ENCODE results near the gene CD1D.

Gene CD1D

DNA sequence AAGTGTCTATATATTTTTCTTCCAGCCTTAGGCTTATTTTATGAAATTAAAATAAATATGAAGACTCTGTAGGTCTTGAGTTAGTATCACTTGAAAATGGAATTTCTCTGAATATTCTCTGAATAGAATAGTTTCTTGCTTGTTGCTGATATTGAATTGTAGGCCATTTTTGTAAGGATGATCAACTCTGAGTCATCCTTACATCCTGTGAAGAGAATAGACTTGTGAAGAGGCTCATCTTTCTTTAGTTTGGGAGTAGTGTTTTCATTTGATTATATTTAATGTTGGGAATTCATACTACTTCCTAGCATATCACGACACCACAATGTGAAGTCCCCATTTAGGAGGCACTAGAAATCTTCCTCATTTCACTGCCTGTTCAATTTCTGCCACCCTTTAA is 27.5 kb upstream of the CD1D start:
- H3K27ac ChIP-seq (ENCODE audit: low read depth, low read length), result no peak overlapping the region
- H3K9ac ChIP-seq (ENCODE audit: low read length), result no peak overlapping the region
- no peaks in the 10 kb centered on the region for H3K36me3 ChIP-seq (ENCODE audit: low read length)
- H3K27me3 ChIP-seq (ENCODE audit: low read length), result no peaks in the 10 kb centered on the region
- no peaks in the 10 kb centered on the region for H3K9me3 ChIP-seq (ENCODE audit: insufficient read depth, low read length)
- no peaks in the 10 kb centered on the region for H3K9me2 ChIP-seq (replicated peaks; ENCODE audit: insufficient read depth, low read length)
- no peaks in the 10 kb centered on the region for H4K20me1 ChIP-seq (ENCODE audit: low read depth, low read length)
- H3K79me2 ChIP-seq (ENCODE audit: insufficient read depth, low read length), result no peaks in the 10 kb centered on the region
- peaks cover 6% of the 10 kb centered on the region for H3F3A ChIP-seq (ENCODE audit: insufficient read depth)
- no peak overlapping the region for H3K4me2 ChIP-seq (ENCODE audit: low read depth, low read length, poor library complexity, severe bottlenecking)
- H2AFZ ChIP-seq (ENCODE audit: low read depth, low read length, severe bottlenecking), result no peak overlapping the region
- H3K4me3 ChIP-seq (ENCODE audit: insufficient read depth, low read length, poor library complexity, severe bottlenecking), result no peak overlapping the region
- TF ChIP-seq, protein P1, sequence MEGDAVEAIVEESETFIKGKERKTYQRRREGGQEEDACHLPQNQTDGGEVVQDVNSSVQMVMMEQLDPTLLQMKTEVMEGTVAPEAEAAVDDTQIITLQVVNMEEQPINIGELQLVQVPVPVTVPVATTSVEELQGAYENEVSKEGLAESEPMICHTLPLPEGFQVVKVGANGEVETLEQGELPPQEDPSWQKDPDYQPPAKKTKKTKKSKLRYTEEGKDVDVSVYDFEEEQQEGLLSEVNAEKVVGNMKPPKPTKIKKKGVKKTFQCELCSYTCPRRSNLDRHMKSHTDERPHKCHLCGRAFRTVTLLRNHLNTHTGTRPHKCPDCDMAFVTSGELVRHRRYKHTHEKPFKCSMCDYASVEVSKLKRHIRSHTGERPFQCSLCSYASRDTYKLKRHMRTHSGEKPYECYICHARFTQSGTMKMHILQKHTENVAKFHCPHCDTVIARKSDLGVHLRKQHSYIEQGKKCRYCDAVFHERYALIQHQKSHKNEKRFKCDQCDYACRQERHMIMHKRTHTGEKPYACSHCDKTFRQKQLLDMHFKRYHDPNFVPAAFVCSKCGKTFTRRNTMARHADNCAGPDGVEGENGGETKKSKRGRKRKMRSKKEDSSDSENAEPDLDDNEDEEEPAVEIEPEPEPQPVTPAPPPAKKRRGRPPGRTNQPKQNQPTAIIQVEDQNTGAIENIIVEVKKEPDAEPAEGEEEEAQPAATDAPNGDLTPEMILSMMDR (IDR thresholded peaks at IDR 0.05; ENCODE audit: insufficient read depth, low read length, poor library complexity, severe bottlenecking), result no peak
- no peak for TF ChIP-seq EZH2phosphoT487 (conservative IDR thresholded peaks at IDR 0.05; ENCODE audit: low read length)

DNA sequence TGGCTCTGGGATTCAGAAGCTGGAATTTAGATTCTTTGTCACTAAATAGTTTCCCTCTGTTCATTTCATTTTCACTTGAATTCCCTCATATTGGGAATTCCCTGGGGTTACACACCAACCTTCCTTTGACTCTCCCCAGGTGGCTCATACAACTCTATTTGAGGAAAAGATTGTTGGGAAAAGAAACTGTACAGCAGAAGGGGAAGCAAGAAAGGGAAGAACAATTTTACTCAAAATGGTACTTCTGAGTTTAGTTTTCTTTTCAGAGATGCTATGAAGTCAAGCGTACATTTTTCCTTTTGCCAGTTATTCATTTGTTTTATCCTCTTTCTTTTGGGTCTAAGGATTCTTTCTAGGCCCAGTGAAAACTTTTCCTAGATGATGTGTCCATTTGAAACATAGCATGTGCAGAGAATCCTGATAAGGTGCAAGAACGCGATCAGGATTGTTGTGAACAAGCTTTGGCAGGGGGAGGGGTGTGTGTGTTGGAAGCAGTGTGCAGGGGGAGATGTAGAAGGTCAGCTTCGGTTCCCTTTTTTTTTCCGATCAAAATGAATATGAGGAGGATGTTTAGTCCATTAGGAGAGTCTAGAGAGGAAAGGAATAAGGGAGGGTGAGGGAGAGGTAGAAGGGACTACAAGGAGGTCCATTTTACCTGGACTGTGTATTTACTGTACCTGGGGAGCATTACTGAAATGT is 26.8 kb upstream of the CD1D start:
- Histone ChIP-seq H3K27ac (ENCODE audit: low read depth, low read length) (no peak overlapping the region), H2AFZ (ENCODE audit: low read depth, low read length, severe bottlenecking) (no peak overlapping the region)
- TF ChIP-seq, protein P1 (IDR thresholded peaks at IDR 0.05; ENCODE audit: insufficient read depth, low read length, poor library complexity, severe bottlenecking), result no peak
- no peak for TF ChIP-seq EZH2phosphoT487 (conservative IDR thresholded peaks at IDR 0.05; ENCODE audit: low read length)

DNA sequence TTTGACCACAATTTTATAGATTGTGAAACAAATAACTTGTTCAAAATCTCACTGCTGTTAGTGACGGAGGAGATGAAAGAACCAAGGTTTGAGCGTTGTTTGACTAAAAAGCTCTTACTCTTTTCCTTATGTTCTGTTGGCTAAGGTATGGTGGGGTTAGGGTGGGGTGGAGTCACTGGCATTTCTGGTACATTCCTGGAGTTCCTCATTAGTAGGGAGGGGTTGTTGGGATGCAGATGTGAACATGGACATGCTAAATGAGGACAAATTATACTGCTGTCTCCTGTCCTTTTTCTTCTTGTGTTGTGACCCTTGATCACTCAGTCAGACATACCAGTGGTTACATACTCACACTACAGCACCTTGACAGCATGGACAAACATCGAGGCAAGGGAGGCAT is 26.2 kb upstream of the CD1D start:
- no peaks in the 10 kb centered on the region for H4K20me1 ChIP-seq (ENCODE audit: low read depth, low read length)
- H3K27ac ChIP-seq (ENCODE audit: low read depth, low read length), result no peak overlapping the region
- no peaks in the 10 kb centered on the region for H3K79me2 ChIP-seq (ENCODE audit: insufficient read depth, low read length)
- H3F3A ChIP-seq (ENCODE audit: insufficient read depth), result no peaks in the 10 kb centered on the region; the same call in 1 of the 2 replicates
- H3K4me3 ChIP-seq (ENCODE audit: insufficient read depth, low read length, poor library complexity, severe bottlenecking), result no peak overlapping the region
- no peak for TF ChIP-seq EZH2phosphoT487 (conservative IDR thresholded peaks at IDR 0.05; ENCODE audit: low read length)
- TF ChIP-seq, protein P1 (IDR thresholded peaks at IDR 0.05; ENCODE audit: insufficient read depth, low read length, poor library complexity, severe bottlenecking), result no peak
- no peak overlapping the region for H3K9ac ChIP-seq (ENCODE audit: low read length)
- H2AFZ ChIP-seq (ENCODE audit: low read depth, low read length, severe bottlenecking), result no peak overlapping the region
- no peaks in the 10 kb centered on the region for H3K9me3 ChIP-seq (ENCODE audit: insufficient read depth, low read length)
- no peak overlapping the region for H3K4me2 ChIP-seq (ENCODE audit: low read depth, low read length, poor library complexity, severe bottlenecking)
- no peaks in the 10 kb centered on the region for H3K36me3 ChIP-seq (ENCODE audit: low read length)
- no peaks in the 10 kb centered on the region for H3K27me3 ChIP-seq (ENCODE audit: low read length)
- no peaks in the 10 kb centered on the region for H3K9me2 ChIP-seq (replicated peaks; ENCODE audit: insufficient read depth, low read length)

More for the DNA sequence above, 26.8 kb upstream of the CD1D start:
- Histone ChIP-seq H3K27me3 (ENCODE audit: low read length) (no peaks in the 10 kb centered on the region), H3K9me3 (ENCODE audit: insufficient read depth, low read length) (no peaks in the 10 kb centered on the region), H3K79me2 (ENCODE audit: insufficient read depth, low read length) (no peaks in the 10 kb centered on the region), H3K9ac (ENCODE audit: low read length) (no peak overlapping the region), H3K4me3 (ENCODE audit: insufficient read depth, low read length, poor library complexity, severe bottlenecking) (no peak overlapping the region), H3K4me2 (ENCODE audit: low read depth, low read length, poor library complexity, severe bottlenecking) (no peak overlapping the region), H3F3A (ENCODE audit: insufficient read depth) (peaks cover 1% of the 10 kb centered on the region), H3K9me2 (replicated peaks; ENCODE audit: insufficient read depth, low read length) (no peaks in the 10 kb centered on the region), H3K36me3 (ENCODE audit: low read length) (no peaks in the 10 kb centered on the region), H4K20me1 (ENCODE audit: low read depth, low read length) (no peaks in the 10 kb centered on the region)

Measured in SU-DHL-6 (cell line).